Stomach smooth muscle (tissue), 2 donors: ENCODE measurements around the gene ACBD3.

Source experiments
- H3K27ac ChIP-seq: one replicate; pipeline ENCODE4 v1.7.0; 2013; ENCODE audit warnings: mild to moderate bottlenecking, low read length, inconsistent platforms
- H3K27me3 ChIP-seq, 2 donors: one replicate each; pipeline ENCODE4 v1.7.0; 2013; ENCODE audit warnings: low read length in 2 of 2; ENCODE audit not compliant: insufficient read depth in 2 of 2, control insufficient read depth in 1 of 2
- H3K36me3 ChIP-seq, 2 donors: one replicate each; pipeline ENCODE4 v1.7.0; 2013; ENCODE audit warnings: low read length in 2 of 2; ENCODE audit not compliant: control insufficient read depth in 2 of 2, insufficient read depth in 2 of 2
- H3K4me1 ChIP-seq: one replicate; pipeline ENCODE4 v1.7.0; 2013; ENCODE audit warnings: low read length; ENCODE audit not compliant: control insufficient read depth, insufficient read depth
- H3K4me3 ChIP-seq, 2 donors: one replicate each; pipeline ENCODE4 v1.7.0; 2013; ENCODE audit warnings: low read length in 2 of 2
- H3K9ac ChIP-seq, 2 donors: one replicate each; pipeline ENCODE4 v1.7.0; 2013; ENCODE audit warnings: low read length in 2 of 2, mild to moderate bottlenecking in 1 of 2
- H3K9me3 ChIP-seq, 2 donors: one replicate each; pipeline ENCODE4 v1.7.0; 2013; ENCODE audit warnings: low read length in 2 of 2; ENCODE audit not compliant: control insufficient read depth in 2 of 2
- donor health status: healthy.
- donor health status: Pancreatic carcinoma.

Gene ACBD3

DNA sequence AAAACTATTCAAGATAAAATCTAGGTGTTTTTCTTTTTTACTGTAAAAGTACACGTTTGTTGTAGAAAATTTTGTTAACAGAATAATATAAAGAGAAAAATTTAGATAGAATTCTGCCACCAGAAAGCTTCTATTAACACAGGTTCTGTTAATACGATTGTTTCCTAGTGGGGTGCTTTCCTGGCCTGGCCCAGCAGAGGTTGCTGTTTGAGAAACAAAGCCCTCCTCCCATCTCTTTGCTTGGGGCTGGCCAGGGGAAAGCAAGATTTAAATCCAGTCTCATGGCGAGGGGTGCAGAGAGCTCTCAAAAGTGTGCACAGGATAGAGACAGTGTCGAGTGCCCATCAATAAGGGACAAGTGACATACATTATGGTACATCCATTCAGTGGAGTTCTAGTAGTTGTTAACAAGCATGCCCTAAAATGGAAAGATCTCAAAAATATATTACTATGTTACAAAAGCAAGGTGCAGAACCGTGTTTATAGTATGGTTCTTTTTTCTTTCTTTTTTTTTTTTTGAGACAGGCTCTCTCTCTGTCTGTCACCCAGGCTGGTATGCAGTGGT is 14.6 kb upstream of the ACBD3 start:
- Histone ChIP-seq H3K9ac (no peak overlapping the region), H3K9me3 (no peaks in the 10 kb centered on the region), H3K36me3 (no peaks in the 10 kb centered on the region), H3K27me3 (peaks cover 0 to 3% of the 10 kb centered on the region in 2 donors), H3K4me3 (no peak overlapping the region), H3K27ac (no peak overlapping the region), H3K4me1 (no peaks in the 10 kb centered on the region)

DNA sequence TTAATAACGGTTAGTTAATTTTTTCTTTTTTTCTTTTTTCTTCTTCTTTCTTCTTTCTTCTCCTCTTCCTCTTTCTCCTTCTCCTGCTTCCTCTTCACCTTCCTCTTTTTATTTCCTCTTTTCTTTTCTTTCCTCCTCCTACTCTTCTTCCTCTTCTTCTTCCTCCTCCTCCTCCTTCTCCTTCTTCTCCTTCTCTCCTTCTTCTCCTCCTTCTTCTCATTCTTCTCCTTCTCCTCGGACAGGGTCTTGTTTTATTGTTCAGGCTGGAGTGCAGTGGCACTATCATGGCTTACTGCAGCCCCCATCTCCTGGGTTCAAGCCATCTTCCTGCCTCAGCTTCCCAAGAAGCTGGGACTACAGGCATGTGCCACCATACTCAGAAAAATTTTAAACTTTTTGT is 13.4 kb upstream of the ACBD3 start:
- Histone ChIP-seq H3K27me3 (peaks cover 0 to 3% of the 10 kb centered on the region in 2 donors), H3K27ac (no peak overlapping the region), H3K36me3 (no peaks in the 10 kb centered on the region), H3K9me3 (no peaks in the 10 kb centered on the region), H3K9ac (no peak overlapping the region), H3K4me1 (no peaks in the 10 kb centered on the region), H3K4me3 (no peak overlapping the region)

DNA sequence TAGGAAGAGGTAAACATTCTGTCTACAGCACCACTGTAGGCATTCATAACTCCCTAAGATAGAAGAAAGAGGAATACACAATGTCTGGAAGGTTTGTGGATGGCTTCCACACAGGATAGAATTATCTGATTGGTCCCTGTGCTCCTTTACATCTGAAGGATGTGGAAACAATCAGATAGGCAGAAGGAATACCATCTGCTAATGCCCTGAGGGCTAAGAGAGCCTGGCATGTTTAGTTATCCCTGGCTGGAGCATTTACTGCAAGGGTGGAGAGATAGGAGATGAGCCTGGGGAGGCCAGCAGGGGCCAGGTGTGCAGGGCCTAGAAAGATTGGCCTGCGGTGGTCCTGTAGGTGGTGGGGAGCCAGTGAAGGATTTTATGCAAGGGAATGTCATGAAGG is 8.6 kb upstream of the ACBD3 start:
- Histone ChIP-seq H3K4me3 (no peak overlapping the region), H3K9me3 (no peaks in the 10 kb centered on the region), H3K4me1 (no peaks in the 10 kb centered on the region), H3K36me3 (no peaks in the 10 kb centered on the region), H3K27ac (no peak overlapping the region), H3K27me3 (no peaks in the 10 kb centered on the region), H3K9ac (no peak overlapping the region)

DNA sequence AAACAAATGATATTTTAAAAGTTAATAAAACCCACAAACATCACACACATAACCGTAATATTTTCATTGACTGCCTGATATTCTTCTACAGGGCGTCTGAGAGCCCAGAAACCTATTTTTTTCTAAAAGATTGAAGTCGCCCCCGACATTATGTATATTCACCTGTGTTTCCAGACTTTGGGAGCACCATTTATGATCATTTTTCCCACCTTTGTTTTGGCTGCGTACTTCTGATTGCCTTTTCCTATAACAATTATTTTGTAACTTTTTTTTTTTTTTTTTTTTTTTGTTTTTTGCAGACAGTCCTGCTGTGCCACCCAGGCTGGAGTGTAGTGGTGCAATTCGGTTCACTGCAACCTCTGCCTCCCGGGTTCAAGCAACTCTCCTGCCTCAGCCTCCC is 839 bp upstream of the ACBD3 start:
- H3K9me3 ChIP-seq = no peaks in the 10 kb centered on the region
- H3K4me1 ChIP-seq = peaks cover 14% of the 10 kb centered on the region
- H3K4me3 ChIP-seq = peak overlapping the region; percentile 89 to 91
- H3K27me3 ChIP-seq = no peaks in the 10 kb centered on the region
- H3K36me3 ChIP-seq = no peaks in the 10 kb centered on the region
- H3K9ac ChIP-seq = peak overlapping the region in 1 of 2 donors; percentile 98
- no peak overlapping the region for H3K27ac ChIP-seq

DNA sequence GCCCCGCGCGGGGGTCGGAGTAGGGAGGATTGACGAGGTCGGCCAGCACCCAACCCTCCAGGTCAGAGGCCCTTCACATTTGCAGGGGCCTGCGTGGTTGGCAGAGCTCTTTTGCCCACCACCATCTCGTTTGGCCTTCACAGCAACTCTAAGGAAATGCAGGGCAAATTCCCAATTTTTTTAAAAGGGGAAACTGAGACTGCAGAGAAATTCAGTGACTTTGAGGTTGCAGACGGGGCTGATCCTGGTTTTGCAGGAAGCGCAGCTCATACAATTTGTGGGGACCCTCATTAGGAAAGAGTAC is 430 bp upstream of the ACBD3 start:
- peaks cover 15% of the 10 kb centered on the region for H3K4me1 ChIP-seq
- H3K4me3 ChIP-seq = peak overlapping the region; percentile 89 to 91
- H3K27me3 ChIP-seq = no peaks in the 10 kb centered on the region
- H3K27ac ChIP-seq = peak overlapping the region; percentile 89
- H3K9ac ChIP-seq = peak overlapping the region; percentile 88 to 98
- H3K9me3 ChIP-seq = no peaks in the 10 kb centered on the region
- no peaks in the 10 kb centered on the region for H3K36me3 ChIP-seq

DNA sequence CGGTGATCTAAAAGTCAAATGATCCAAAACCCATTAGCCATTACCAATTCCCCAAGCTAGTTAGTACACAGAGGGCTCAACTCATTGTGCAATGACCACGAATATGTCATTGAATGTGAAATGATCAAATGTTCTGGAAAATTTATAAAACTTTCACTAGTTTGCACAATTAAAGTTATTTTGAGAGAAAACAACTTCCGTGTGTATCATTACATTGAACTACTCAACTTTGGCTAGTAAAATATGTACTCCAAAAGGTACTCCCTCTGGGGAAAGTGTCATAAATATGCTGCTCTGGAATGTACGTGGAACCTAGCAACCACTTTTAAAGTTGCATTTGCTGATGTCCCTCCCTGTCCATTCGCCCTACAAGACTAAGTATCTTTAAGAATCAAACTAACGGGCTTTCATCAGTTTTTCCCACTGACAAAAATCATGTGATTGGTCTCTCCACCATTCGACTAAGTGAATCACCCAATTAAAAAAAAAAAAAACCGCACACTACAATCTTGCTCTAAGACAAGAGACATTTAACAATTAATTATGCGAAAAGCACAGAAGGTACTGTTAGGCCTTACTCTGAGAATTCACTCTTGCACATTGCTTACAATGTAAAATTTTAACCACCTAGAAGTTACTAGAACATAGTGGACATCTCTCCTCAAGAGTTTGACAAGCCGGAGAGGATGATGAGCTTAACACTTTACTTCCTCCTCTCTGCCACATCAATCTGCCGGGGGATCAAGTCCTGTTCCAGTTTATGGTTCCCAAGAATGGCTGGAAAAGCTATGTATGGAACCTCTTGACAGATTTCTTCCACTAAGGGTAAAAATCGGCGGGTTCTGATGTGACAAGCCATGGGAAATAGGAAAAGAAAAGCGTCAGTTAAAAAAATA is 1.2 kb downstream of the ACBD3 start:
- peaks cover 15% of the 10 kb centered on the region for H3K4me1 ChIP-seq
- H3K27me3 ChIP-seq = no peaks in the 10 kb centered on the region
- H3K36me3 ChIP-seq = peaks cover 0 to 1% of the 10 kb centered on the region in 2 donors
- peak overlapping the region; percentile 89 for H3K27ac ChIP-seq
- H3K9me3 ChIP-seq = no peaks in the 10 kb centered on the region
- H3K4me3 ChIP-seq = peak overlapping the region; percentile 89 to 91
- H3K9ac ChIP-seq = peak overlapping the region; percentile 88 to 98

DNA sequence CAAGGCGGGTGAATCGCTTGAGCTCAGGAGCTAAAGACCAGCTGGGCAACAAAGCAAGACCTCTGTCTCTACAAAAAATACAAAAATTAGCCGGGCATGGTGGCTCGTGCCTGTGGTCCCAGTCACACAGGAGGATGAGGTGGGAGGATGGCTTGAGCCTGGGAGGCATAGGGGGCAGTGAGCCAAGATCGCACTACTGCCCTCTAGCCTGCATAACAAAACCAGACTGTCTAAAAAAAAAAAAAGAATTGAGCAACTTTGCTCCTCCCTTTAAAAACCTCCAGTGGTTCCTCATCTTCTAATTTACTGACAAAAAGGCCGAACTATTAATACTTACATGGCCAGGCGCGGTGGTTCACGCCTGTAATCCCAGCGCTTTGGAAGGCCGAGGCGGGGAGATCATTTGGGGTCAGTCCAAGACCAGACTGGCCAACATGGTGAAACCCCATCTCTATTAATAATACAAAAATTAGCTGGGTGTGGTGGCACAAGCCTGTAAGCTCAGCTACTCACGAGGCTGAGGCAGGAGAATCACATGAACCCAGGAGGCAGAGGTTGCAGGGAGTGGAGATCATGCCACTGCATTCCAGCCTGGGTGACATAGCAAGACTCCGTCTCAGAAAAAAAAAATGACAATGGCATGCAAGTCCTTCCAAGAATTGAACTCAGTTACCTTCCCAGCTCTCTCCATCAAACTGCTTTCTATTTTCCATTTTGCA is 4.4 kb downstream of the ACBD3 start:
- H3K9ac ChIP-seq = no peak overlapping the region
- peaks cover 13% of the 10 kb centered on the region for H3K4me1 ChIP-seq
- H3K4me3 ChIP-seq = no peak overlapping the region
- H3K27ac ChIP-seq = no peak overlapping the region
- H3K9me3 ChIP-seq = no peaks in the 10 kb centered on the region
- no peaks in the 10 kb centered on the region for H3K27me3 ChIP-seq
- peaks cover 0 to 2% of the 10 kb centered on the region in 2 donors for H3K36me3 ChIP-seq

DNA sequence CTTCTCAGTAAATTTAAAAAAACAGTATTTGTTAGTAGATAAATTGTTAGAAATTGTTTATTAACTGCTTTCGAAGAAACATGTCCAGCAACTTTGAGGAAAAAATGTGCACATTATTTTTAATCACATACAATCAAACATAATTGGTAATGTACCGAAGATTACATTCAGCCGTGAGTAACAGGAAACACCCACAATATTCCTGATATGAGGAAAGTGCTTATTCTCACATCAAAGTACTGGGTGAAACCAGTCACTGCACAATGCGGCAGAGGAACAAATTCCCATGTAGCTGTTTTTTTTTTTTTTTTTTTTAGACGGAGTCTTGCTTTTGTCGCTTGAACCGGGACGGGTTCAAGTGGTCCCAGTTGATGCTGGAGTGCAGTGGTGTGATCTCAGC is 9.7 kb downstream of the ACBD3 start:
- no peaks in the 10 kb centered on the region for H3K9me3 ChIP-seq
- peaks cover 0 to 4% of the 10 kb centered on the region in 2 donors for H3K36me3 ChIP-seq
- H3K27ac ChIP-seq = no peak overlapping the region
- H3K4me1 ChIP-seq = no peaks in the 10 kb centered on the region
- H3K9ac ChIP-seq = no peak overlapping the region
- H3K4me3 ChIP-seq = no peak overlapping the region
- H3K27me3 ChIP-seq = no peaks in the 10 kb centered on the region

DNA sequence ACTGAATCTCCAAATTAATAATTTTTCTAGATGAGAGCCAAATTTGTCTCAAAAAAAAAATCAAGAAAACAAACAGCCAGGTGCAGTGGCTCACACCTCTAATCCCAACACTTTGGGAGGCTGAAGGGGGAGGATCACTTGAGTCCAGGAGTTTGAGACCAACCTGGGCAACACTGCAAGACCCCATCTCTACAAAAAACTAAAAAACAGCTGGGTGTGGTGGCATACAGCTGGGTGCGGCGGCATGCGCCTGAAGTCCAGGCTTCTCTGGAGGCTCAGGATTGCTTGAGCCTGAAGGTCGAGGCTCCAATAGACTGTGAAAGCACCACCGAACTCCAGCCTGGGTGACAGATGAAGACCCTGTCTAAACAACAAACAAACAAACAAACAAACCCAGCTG is 14.0 kb downstream of the ACBD3 start:
- Histone ChIP-seq H3K4me1 (no peaks in the 10 kb centered on the region), H3K27me3 (no peaks in the 10 kb centered on the region), H3K9me3 (no peaks in the 10 kb centered on the region), H3K4me3 (no peak overlapping the region), H3K27ac (no peak overlapping the region), H3K36me3 (peaks cover 0 to 2% of the 10 kb centered on the region in 2 donors), H3K9ac (no peak overlapping the region)

DNA sequence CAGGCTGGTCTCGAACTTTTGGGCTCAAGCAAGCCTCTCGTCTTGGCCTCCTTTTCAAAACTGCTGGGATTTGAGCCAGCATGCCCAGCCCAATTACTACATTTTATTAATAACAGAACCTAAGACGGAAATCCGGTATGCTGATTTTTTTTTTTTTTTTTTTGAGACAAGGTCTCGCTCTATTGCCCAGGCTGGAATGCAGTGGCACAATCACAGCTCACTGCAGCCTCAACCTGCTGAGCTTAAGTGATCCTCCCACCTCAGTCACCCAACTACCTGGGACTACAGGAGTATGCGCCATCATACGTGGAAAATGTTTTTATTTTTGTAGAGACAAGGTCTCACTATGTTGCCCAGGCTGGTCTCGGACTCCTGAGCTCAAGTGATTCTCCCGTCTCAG is 20.2 kb downstream of the ACBD3 start:
- Histone ChIP-seq H3K27ac (no peak overlapping the region), H3K4me3 (no peak overlapping the region), H3K9me3 (no peaks in the 10 kb centered on the region), H3K36me3 (peaks cover 7 to 14% of the 10 kb centered on the region in 2 donors), H3K27me3 (no peaks in the 10 kb centered on the region), H3K9ac (no peak overlapping the region), H3K4me1 (no peaks in the 10 kb centered on the region)
